Osteoblast (primary cell): ENCODE data around the gene TSSK3. TPM values are rescaled to one million over a fixed set of nuclear protein-coding genes. Genes with fewer than 3 reads are reported as not detected.

Source experiments
- DNase-seq: peaks from one replicate; pipeline ENCODE4 v3.0.0; 2011; ENCODE audit warnings: low spot score, mixed read lengths; ENCODE audit not compliant: insufficient read length; ENCODE audit errors: missing footprints
- H2AFZ ChIP-seq: 2 replicates; pipeline ENCODE4 v1.6.0; 2011; ENCODE audit warnings: mild to moderate bottlenecking, low read length
- H3K27ac ChIP-seq: 2 replicates; pipeline ENCODE4 v1.5.1; 2011; ENCODE audit warnings: mild to moderate bottlenecking, low read depth, low read length, moderate library complexity
- H3K27me3 ChIP-seq: 2 replicates; pipeline ENCODE4 v1.6.0; 2012; ENCODE audit warnings: mild to moderate bottlenecking, control low read depth, inconsistent platforms, low read length, moderate library complexity; ENCODE audit not compliant: insufficient read depth
- H3K36me3 ChIP-seq: 2 replicates; pipeline ENCODE4 v1.5.1; 2011; ENCODE audit warnings: mild to moderate bottlenecking, low read length, control low read depth, moderate library complexity; ENCODE audit not compliant: insufficient read depth
- H3K4me1 ChIP-seq: 2 replicates; pipeline ENCODE4 v1.5.1; 2011; ENCODE audit warnings: mild to moderate bottlenecking, low read length, control low read depth, moderate library complexity; ENCODE audit not compliant: insufficient read depth
- H3K4me2 ChIP-seq: 2 replicates; pipeline ENCODE4 v1.6.0; 2011; ENCODE audit warnings: mild to moderate bottlenecking, low read length; ENCODE audit not compliant: insufficient read depth
- H3K4me3 ChIP-seq: fragments of 200-600 bp; sonication (generic); 3 replicates; pipeline ENCODE4 v1.5.1; 2012; ENCODE audit warnings: mild to moderate bottlenecking, low read length, inconsistent platforms; ENCODE audit not compliant: insufficient read depth
- H3K79me2 ChIP-seq: 2 replicates; pipeline ENCODE4 v1.6.0; 2012; ENCODE audit warnings: mild to moderate bottlenecking, low read length, control low read depth, inconsistent platforms; ENCODE audit not compliant: insufficient read depth
- H3K9me3 ChIP-seq: 2 replicates; pipeline ENCODE4 v1.5.1; 2011; ENCODE audit warnings: low read depth, low read length, control low read depth
- H4K20me1 ChIP-seq: 2 replicates; pipeline ENCODE4 v1.6.0; 2012; ENCODE audit warnings: mild to moderate bottlenecking, low read length, control low read depth; ENCODE audit not compliant: insufficient read depth
- total RNA-seq: library from RNA; depleted of rRNA; stranded (reverse); fragments of >200 nt; gene quantifications from 2 replicates; pipeline ENCODE4 v1.2.3, GENCODE V29; 2012
- TF ChIP-seq, protein P1 (sequence below): IDR thresholded peaks from 2 replicates; pipeline ENCODE4 v1.5.1; 2011; ENCODE audit warnings: mild to moderate bottlenecking, low read depth, low read length, moderate library complexity; ENCODE audit errors: extremely low read depth

Gene TSSK3
- total RNA-seq, 1 donor: 1.8 TPM

DNA sequence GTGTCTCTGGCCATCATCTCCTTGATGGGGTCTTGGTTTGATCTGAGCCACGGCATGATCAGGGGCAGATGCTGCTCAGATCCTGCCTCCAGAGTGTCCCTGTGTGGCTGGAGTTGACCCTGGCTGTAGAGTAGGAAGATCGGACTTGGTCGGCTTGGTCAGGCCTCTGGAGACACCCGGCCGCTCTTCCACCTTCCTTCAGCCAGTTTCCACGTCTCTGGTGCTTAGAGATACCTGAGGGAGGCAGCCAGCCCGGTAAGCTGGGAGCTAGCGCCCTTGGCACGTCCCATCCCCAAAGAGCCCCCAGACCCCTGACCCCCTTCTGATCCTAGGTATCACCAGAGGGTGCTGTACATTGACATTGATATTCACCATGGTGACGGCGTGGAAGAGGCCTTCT is 35.1 kb upstream of the TSSK3 start:
- Histone ChIP-seq H3K9me3 (no peaks in the 10 kb centered on the region), H3K4me3 (no peak overlapping the region), H3K27ac (no peak overlapping the region), H3K36me3 (peaks cover 31% of the 10 kb centered on the region), H3K27me3 (no peaks in the 10 kb centered on the region), H4K20me1 (no peaks in the 10 kb centered on the region), H2AFZ (no peak overlapping the region), H3K79me2 (no peaks in the 10 kb centered on the region), H3K4me1 (no peaks in the 10 kb centered on the region), H3K4me2 (no peak overlapping the region)
- TF ChIP-seq, protein P1, sequence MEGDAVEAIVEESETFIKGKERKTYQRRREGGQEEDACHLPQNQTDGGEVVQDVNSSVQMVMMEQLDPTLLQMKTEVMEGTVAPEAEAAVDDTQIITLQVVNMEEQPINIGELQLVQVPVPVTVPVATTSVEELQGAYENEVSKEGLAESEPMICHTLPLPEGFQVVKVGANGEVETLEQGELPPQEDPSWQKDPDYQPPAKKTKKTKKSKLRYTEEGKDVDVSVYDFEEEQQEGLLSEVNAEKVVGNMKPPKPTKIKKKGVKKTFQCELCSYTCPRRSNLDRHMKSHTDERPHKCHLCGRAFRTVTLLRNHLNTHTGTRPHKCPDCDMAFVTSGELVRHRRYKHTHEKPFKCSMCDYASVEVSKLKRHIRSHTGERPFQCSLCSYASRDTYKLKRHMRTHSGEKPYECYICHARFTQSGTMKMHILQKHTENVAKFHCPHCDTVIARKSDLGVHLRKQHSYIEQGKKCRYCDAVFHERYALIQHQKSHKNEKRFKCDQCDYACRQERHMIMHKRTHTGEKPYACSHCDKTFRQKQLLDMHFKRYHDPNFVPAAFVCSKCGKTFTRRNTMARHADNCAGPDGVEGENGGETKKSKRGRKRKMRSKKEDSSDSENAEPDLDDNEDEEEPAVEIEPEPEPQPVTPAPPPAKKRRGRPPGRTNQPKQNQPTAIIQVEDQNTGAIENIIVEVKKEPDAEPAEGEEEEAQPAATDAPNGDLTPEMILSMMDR: no peak
- DNase-seq: no peak

DNA sequence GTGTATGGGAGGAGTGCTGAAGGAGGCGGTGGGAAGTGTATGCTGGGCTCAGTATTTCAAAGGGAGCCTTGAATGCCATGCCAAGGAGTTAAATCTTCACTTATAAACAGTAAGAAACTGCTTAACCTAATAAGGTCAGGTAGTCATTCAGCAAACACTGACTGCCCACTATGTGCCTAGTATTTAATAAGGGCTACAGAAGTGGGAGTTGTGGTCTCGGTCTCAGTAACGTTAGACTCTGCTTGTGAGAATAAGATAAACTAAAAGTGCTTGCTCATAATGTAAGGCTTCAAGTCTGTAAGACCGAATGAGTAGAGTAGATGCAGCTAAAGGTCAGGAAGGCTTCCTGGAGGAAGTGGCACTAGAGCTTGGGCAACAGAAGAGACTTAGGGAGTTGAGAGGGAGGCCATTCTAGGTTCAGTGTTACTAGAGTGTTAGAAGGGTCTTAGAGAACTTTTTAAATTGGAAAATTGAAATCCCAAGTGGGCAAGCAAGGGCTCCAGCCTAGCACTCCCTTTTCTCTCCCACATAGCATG is 32.3 kb upstream of the TSSK3 start:
- DNase-seq: no peak
- no peaks in the 10 kb centered on the region for H3K9me3 ChIP-seq
- H3K27me3 ChIP-seq: no peaks in the 10 kb centered on the region
- H4K20me1 ChIP-seq: peaks cover 16% of the 10 kb centered on the region
- no peak overlapping the region for H3K27ac ChIP-seq
- peaks cover 5% of the 10 kb centered on the region for H3K4me1 ChIP-seq
- H3K4me3 ChIP-seq: no peak overlapping the region
- H3K36me3 ChIP-seq: peaks cover 44% of the 10 kb centered on the region
- TF ChIP-seq, protein P1: no peak
- H2AFZ ChIP-seq: no peak overlapping the region
- H3K4me2 ChIP-seq: no peak overlapping the region
- H3K79me2 ChIP-seq: no peaks in the 10 kb centered on the region

DNA sequence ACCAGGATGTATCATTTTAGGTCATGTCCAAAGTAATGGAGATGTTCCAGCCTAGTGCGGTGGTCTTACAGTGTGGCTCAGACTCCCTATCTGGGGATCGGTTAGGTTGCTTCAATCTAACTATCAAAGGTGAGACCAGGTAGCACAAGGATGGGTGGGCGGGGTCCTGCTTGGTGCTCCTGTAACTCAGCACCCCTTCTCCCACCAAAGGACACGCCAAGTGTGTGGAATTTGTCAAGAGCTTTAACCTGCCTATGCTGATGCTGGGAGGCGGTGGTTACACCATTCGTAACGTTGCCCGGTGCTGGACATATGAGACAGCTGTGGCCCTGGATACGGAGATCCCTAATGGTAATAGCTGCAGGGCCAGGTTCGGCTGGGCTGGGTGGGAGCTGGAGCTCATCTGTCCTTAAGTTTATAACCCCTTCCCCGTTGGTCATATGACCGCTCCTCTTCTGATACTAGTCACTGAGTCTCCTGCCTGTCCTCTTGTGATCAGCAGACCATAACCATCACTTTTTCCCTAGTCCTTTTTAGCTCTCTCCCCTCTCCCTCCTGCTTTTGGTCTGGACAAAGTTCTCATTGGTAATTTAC is 31.7 kb upstream of the TSSK3 start:
- H3K9me3 ChIP-seq: no peaks in the 10 kb centered on the region
- no peaks in the 10 kb centered on the region for H3K27me3 ChIP-seq
- H2AFZ ChIP-seq: no peak overlapping the region
- TF ChIP-seq, protein P1: no peak
- peaks cover 6% of the 10 kb centered on the region for H3K4me1 ChIP-seq
- H3K4me2 ChIP-seq: no peak overlapping the region
- H3K36me3 ChIP-seq: peaks cover 44% of the 10 kb centered on the region
- H3K27ac ChIP-seq: no peak overlapping the region
- peaks cover 16% of the 10 kb centered on the region for H4K20me1 ChIP-seq
- DNase-seq: peak; percentile 17
- no peak overlapping the region for H3K4me3 ChIP-seq
- no peaks in the 10 kb centered on the region for H3K79me2 ChIP-seq

DNA sequence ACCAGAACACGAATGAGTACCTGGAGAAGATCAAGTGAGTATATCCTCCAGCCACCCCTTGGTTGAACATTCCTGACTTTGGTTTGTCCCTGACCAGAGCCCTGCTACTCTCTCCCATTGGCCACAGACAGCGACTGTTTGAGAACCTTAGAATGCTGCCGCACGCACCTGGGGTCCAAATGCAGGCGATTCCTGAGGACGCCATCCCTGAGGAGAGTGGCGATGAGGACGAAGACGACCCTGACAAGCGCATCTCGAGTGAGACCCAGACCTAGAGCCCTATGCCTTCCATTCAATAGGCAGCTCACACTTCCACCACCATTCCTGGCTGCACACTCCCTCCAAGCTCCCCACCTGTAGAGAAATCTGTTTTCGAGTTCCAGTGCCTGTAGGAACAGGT is 30.8 kb upstream of the TSSK3 start:
- Histone ChIP-seq H4K20me1 (peaks cover 16% of the 10 kb centered on the region), H3K36me3 (peaks cover 44% of the 10 kb centered on the region)

More for the DNA sequence above, 30.8 kb upstream of the TSSK3 start:
- Histone ChIP-seq H3K27ac (no peak overlapping the region), H3K4me1 (peaks cover 8% of the 10 kb centered on the region), H3K9me3 (no peaks in the 10 kb centered on the region), H3K4me3 (no peak overlapping the region), H3K27me3 (no peaks in the 10 kb centered on the region), H3K4me2 (no peak overlapping the region), H3K79me2 (no peaks in the 10 kb centered on the region), H2AFZ (no peak overlapping the region)
- TF ChIP-seq, protein P1: no peak
- DNase-seq: peak; percentile 71
